ENCODE data around the gene KCNIP1. TPM values are rescaled to one million over a fixed set of nuclear protein-coding genes. Genes with fewer than 3 reads are reported as not detected.

KCNIP1 gene
- polyA plus RNA-seq, 1 of the 3 experiments (the other 2 are of a cell fraction): 1.3 TPM

DNA sequence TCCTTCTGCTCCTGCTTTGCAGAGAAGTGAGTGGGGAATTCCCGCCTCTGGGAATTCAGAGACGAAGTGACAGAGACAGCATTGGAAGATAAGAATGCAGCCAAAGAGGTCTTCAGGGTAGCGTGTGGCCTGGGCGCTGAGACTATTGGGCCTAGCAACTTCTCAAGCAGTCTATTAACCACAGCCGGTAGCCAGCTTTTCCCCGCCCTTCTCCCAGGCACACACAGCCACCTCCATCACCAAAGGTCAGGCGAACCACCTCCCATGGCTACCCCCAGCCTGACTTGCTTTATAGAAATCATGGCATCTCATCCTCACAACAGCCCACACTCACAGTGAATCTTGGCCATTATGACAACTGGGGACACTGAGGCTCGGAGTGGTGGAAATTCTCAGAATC is 124.2 kb downstream of the KCNIP1 start:
- no peak overlapping the region for H3K4me2 ChIP-seq
- H3K27me3 ChIP-seq (ENCODE audit: insufficient read depth): no peaks in the 10 kb centered on the region
- H3K9me2 ChIP-seq: no peaks in the 10 kb centered on the region
- no peak overlapping the region for H2AFZ ChIP-seq (ENCODE audit: low read depth)
- peaks cover 0 to 23% of the 10 kb centered on the region in 2 experiments; a peak in 1 of 4 replicates for H3K4me1 ChIP-seq (ENCODE audit: control insufficient read depth in 1 of 2, insufficient read depth in 2 of 2, low read depth in 1 of 2, low read length in 1 of 2)
- no peak overlapping the region for H3K4me3 ChIP-seq (ENCODE audit: low read depth in 2 of 2, low read length in 1 of 2)
- POLR2A ChIA-PET: no interaction called here
- H3K36me3 ChIP-seq (replicated peaks in 1 of 2; ENCODE audit: control insufficient read depth in 1 of 2, insufficient read depth in 2 of 2, low read length in 1 of 2): no peaks in the 10 kb centered on the region
- no peak for DNase-seq
- H3K9me3 ChIP-seq: no peaks in the 10 kb centered on the region
- H3F3A ChIP-seq (replicated peaks; ENCODE audit: insufficient read depth): peaks cover 4% of the 10 kb centered on the region
- no peaks in the 10 kb centered on the region for H4K20me1 ChIP-seq (ENCODE audit: insufficient read depth)
- H3K79me2 ChIP-seq (ENCODE audit: insufficient read depth): no peaks in the 10 kb centered on the region
- H3K9ac ChIP-seq: no peak overlapping the region
- 79% methylated on average over 7 of the region's 8 CpGs for WGBS (ENCODE audit: low lambda C conversion rate)
- no peak for TF ChIP-seq FOXJ3 (CRISPR knock-in tag; IDR thresholded peaks at IDR 0.05)
- no peak for TF ChIP-seq GATA2 (CRISPR knock-in tag; IDR thresholded peaks at IDR 0.05)
- no peak for TF ChIP-seq SMC3 (IDR thresholded peaks at IDR 0.05; ENCODE audit: low read depth, low read length)
- TF ChIP-seq EP300 (IDR thresholded peaks at IDR 0.05; ENCODE audit: borderline replicate concordance in 1 of 2, low read depth in 1 of 2, low read length in 1 of 2): no peak
- no peak overlapping the region for H3K27ac ChIP-seq (ENCODE audit: low read depth in 2 of 2, low read length in 1 of 2)
- CTCF ChIA-PET: interaction anchor here (1.2 to 19.5 kb wide), 5 partner anchors 10 to 402 kb away, joined by 7 to 614 read pairs (median 46); no protein-coding TSS in a partner anchor

DNA sequence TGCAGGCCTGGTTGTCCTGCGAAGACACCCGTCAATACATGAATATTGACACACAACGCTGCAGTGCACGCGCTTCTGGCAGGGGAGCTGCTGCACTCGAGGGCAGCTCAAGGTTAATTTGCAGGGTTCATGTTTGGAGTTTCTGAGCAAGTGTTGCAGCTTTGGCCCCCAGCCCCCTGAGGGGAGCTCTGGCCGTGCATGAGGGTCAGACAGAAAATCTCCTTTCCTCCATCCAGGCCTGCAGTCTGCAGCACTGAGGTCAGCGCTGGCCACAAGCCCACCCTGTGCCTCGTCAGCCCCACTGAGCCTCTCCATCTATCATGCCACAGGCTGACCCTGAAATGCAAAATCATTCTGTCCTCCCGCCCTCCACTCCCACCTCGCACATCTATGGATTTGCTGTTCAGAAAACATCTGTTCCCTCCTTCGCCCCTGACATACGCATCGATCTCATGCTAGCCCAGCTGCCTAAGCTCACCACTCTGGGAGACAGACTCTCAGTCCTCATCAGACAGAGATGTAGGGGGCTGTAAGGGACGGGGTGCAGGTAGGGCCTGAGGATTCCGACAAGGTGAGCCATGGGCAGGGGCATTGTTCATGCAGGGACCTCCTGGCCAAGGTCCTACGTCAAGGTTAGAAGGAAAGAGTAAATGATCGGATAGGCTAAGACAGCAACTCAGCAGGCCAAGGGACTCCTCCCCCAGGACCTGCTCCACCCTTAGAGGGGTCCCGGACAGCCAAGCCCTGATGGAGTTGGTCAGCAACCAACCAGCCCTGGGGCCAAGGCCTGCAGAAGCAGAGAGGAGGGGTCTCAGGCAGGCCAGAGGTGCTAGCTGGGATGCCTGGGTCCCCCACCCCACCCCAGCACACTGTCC is 125.1 kb downstream of the KCNIP1 start:
- WGBS (ENCODE audit: low lambda C conversion rate): 75% methylated on average over 14 of the region's 19 CpGs
- Histone ChIP-seq H4K20me1 (ENCODE audit: insufficient read depth) (no peaks in the 10 kb centered on the region), H3K9me3 (no peaks in the 10 kb centered on the region), H3K79me2 (ENCODE audit: insufficient read depth) (no peaks in the 10 kb centered on the region), H2AFZ (ENCODE audit: low read depth) (no peak overlapping the region), H3K4me1 (ENCODE audit: control insufficient read depth in 1 of 2, insufficient read depth in 2 of 2, low read depth in 1 of 2, low read length in 1 of 2) (peaks cover under 1 to 30% of the 10 kb centered on the region in 2 experiments; a peak in 2 of 4 replicates), H3K27me3 (ENCODE audit: insufficient read depth) (no peaks in the 10 kb centered on the region), H3K27ac (ENCODE audit: low read depth in 2 of 2, low read length in 1 of 2) (no peak overlapping the region), H3K4me3 (ENCODE audit: low read depth in 2 of 2, low read length in 1 of 2) (no peak overlapping the region), H3F3A (replicated peaks; ENCODE audit: insufficient read depth) (peaks cover 10% of the 10 kb centered on the region), H3K9ac (no peak overlapping the region), H3K4me2 (no peak overlapping the region), H3K9me2 (no peaks in the 10 kb centered on the region), H3K36me3 (replicated peaks in 1 of 2; ENCODE audit: control insufficient read depth in 1 of 2, insufficient read depth in 2 of 2, low read length in 1 of 2) (no peaks in the 10 kb centered on the region)
- ChIA-PET POLR2A (no interaction called here), CTCF (interaction anchor here (5.5 to 19.5 kb wide), 3 partner anchors 25 to 403 kb away, joined by 33 to 614 read pairs (median 202); no protein-coding TSS in a partner anchor)
- DNase-seq: no peak
- TF ChIP-seq TAF1 (IDR thresholded peaks at IDR 0.05; ENCODE audit: borderline replicate concordance, low read depth, low read length) (no peak), RAD21 (IDR thresholded peaks at IDR 0.05; ENCODE audit: low read length) (no peak), NFIC (IDR thresholded peaks at IDR 0.05; ENCODE audit: borderline replicate concordance) (no peak), FOXJ3 (CRISPR knock-in tag; IDR thresholded peaks at IDR 0.05) (no peak), RFX5 (IDR thresholded peaks at IDR 0.05; ENCODE audit: low read length) (no peak), RXRA (IDR thresholded peaks at IDR 0.05; ENCODE audit: borderline replicate concordance, low read depth) (no peak), EZH2phosphoT487 (IDR thresholded peaks at IDR 0.05; ENCODE audit: borderline replicate concordance, low read depth) (no peak), NRF1 (IDR thresholded peaks at IDR 0.05; ENCODE audit: low read depth, low read length) (no peak), GATA2 (CRISPR knock-in tag; IDR thresholded peaks at IDR 0.05) (no peak), RCOR1 (IDR thresholded peaks at IDR 0.05; ENCODE audit: low read length) (no peak), MEF2A (IDR thresholded peaks at IDR 0.05; ENCODE audit: borderline replicate concordance, low read depth) (no peak), TCF12 (IDR thresholded peaks at IDR 0.05) (no peak), POLR2AphosphoS5 (IDR thresholded peaks at IDR 0.05; ENCODE audit: low read depth, low read length) (no peak)
- TF ChIP-seq, protein P1, sequence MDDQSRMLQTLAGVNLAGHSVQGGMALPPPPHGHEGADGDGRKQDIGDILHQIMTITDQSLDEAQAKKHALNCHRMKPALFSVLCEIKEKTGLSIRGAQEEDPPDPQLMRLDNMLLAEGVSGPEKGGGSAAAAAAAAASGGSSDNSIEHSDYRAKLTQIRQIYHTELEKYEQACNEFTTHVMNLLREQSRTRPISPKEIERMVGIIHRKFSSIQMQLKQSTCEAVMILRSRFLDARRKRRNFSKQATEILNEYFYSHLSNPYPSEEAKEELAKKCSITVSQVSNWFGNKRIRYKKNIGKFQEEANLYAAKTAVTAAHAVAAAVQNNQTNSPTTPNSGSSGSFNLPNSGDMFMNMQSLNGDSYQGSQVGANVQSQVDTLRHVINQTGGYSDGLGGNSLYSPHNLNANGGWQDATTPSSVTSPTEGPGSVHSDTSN (IDR thresholded peaks at IDR 0.05): no peak
- TF ChIP-seq, protein P2, sequence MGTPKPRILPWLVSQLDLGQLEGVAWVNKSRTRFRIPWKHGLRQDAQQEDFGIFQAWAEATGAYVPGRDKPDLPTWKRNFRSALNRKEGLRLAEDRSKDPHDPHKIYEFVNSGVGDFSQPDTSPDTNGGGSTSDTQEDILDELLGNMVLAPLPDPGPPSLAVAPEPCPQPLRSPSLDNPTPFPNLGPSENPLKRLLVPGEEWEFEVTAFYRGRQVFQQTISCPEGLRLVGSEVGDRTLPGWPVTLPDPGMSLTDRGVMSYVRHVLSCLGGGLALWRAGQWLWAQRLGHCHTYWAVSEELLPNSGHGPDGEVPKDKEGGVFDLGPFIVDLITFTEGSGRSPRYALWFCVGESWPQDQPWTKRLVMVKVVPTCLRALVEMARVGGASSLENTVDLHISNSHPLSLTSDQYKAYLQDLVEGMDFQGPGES (IDR thresholded peaks at IDR 0.05; ENCODE audit: low read depth, low read length): no peak
- TF ChIP-seq, protein P3, sequence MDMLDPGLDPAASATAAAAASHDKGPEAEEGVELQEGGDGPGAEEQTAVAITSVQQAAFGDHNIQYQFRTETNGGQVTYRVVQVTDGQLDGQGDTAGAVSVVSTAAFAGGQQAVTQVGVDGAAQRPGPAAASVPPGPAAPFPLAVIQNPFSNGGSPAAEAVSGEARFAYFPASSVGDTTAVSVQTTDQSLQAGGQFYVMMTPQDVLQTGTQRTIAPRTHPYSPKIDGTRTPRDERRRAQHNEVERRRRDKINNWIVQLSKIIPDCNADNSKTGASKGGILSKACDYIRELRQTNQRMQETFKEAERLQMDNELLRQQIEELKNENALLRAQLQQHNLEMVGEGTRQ (IDR thresholded peaks at IDR 0.05; ENCODE audit: borderline replicate concordance, low read depth, low read length): no peak
- TF ChIP-seq, protein P4, sequence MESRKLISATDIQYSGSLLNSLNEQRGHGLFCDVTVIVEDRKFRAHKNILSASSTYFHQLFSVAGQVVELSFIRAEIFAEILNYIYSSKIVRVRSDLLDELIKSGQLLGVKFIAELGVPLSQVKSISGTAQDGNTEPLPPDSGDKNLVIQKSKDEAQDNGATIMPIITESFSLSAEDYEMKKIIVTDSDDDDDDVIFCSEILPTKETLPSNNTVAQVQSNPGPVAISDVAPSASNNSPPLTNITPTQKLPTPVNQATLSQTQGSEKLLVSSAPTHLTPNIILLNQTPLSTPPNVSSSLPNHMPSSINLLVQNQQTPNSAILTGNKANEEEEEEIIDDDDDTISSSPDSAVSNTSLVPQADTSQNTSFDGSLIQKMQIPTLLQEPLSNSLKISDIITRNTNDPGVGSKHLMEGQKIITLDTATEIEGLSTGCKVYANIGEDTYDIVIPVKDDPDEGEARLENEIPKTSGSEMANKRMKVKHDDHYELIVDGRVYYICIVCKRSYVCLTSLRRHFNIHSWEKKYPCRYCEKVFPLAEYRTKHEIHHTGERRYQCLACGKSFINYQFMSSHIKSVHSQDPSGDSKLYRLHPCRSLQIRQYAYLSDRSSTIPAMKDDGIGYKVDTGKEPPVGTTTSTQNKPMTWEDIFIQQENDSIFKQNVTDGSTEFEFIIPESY (IDR thresholded peaks at IDR 0.05; ENCODE audit: borderline replicate concordance, low read depth): no peak

All from SK-N-SH (cell line).